ENCODE measurements around the gene LHX5. TPM values are rescaled to one million over a fixed set of nuclear protein-coding genes. Genes with fewer than 3 reads are reported as not detected.

LHX5 gene
- total RNA-seq, 1 donor from 2014 or later, result 1.5 TPM

DNA sequence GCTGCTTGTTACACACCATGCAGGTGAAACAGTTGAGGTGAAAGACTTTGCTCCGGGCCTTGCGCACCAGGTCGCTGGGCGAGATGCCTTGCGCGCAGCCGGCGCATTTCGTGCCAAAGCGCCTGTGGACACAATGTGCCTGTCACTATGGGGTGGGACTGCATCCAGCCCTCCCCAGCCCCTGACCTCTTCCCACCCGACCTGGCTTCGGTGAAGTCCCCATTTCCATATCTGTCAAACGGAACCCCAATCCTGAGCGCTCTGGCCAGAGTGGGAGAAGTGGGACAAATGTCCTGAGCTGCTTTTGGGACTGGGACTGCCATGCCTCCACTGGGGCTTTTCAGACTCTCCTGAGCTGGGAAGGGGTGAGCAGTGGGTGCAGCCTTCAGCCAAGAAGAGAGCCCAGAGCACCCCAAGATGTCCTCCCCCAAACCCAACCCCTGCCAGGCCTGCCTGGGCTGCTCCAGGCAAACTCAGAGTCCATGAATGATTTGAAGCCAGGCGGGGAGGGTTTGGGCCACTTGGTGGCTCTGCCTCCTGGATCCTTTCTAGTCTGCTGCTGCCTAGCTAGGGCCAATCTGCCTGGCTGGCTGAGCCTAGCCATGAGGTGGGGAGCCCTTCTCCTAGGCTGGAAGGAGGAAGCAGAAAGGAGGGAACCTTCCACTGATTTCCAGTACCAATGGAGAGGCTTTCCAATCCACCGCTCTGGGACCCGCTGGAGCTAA is 2.3 kb downstream of the LHX5 start:
- TF ChIP-seq, protein P1, sequence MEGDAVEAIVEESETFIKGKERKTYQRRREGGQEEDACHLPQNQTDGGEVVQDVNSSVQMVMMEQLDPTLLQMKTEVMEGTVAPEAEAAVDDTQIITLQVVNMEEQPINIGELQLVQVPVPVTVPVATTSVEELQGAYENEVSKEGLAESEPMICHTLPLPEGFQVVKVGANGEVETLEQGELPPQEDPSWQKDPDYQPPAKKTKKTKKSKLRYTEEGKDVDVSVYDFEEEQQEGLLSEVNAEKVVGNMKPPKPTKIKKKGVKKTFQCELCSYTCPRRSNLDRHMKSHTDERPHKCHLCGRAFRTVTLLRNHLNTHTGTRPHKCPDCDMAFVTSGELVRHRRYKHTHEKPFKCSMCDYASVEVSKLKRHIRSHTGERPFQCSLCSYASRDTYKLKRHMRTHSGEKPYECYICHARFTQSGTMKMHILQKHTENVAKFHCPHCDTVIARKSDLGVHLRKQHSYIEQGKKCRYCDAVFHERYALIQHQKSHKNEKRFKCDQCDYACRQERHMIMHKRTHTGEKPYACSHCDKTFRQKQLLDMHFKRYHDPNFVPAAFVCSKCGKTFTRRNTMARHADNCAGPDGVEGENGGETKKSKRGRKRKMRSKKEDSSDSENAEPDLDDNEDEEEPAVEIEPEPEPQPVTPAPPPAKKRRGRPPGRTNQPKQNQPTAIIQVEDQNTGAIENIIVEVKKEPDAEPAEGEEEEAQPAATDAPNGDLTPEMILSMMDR (conservative IDR thresholded peaks at IDR 0.05), result no peak
- Mint-ChIP-seq H3K4me1 (peaks cover 10% of the 10 kb centered on the region), H3K36me3 (ENCODE audit: low read depth) (peaks cover 3% of the 10 kb centered on the region), H3K27ac (ENCODE audit: unreplicated experiment) (no peak overlapping the region), H3K27me3 (ENCODE audit: low read depth) (peaks cover 98% of the 10 kb centered on the region), H3K9me3 (no peaks in the 10 kb centered on the region), H3K4me3 (no peak overlapping the region)
- DNase-seq (ENCODE audit: low read depth, low spot score), result no peak

DNA sequence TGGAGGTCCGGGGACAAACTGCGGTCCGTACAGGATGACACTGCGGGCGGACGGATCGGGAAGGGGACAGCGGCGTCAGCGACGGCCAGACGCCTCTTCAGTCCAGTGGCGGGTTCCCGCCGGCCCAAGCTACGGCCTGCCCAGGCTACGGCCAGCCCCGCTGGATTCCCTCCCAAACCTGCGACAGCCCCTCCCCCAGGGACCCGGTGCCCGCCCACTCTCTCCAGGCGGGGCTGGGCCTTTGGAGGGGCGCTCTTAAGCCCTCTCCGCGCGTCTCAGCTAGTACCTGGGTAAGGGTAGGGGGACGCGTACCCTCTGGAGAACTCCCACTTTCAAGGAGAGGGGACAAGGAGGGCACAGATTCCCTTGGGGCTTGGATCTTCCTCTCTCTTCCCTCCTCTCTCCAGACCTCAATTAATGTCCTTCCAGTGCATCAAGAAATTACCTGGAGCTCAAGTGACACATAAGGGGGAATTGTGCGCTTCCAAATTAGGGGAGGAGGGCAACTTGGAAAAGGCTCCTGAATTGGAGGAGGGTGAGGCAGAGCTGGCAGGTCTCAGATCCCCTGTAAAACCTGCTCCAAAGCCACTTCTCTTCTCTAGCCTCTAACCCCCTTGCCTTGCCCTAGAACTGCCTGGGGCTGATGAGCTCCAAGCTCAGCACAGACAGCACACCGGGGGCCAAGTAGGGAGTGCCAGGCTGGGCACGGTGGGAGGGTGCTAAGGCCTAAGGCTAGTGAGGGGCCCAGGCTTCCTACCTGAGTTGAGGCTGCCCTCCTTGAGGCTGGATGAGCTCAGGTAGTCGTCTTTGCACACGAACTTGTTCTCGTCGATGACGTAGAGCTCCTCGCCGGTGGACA is 3.1 kb downstream of the LHX5 start:
- Mint-ChIP-seq H3K9me3 (no peaks in the 10 kb centered on the region), H3K36me3 (ENCODE audit: low read depth) (peaks cover 3% of the 10 kb centered on the region), H3K4me3 (peak overlapping the region; percentile 61), H3K27ac (ENCODE audit: unreplicated experiment) (no peak overlapping the region), H3K4me1 (peaks cover 16% of the 10 kb centered on the region), H3K27me3 (ENCODE audit: low read depth) (peaks cover 98% of the 10 kb centered on the region)
- no peak for DNase-seq (ENCODE audit: low read depth, low spot score)
- TF ChIP-seq, protein P1 (conservative IDR thresholded peaks at IDR 0.05), result no peak

DNA sequence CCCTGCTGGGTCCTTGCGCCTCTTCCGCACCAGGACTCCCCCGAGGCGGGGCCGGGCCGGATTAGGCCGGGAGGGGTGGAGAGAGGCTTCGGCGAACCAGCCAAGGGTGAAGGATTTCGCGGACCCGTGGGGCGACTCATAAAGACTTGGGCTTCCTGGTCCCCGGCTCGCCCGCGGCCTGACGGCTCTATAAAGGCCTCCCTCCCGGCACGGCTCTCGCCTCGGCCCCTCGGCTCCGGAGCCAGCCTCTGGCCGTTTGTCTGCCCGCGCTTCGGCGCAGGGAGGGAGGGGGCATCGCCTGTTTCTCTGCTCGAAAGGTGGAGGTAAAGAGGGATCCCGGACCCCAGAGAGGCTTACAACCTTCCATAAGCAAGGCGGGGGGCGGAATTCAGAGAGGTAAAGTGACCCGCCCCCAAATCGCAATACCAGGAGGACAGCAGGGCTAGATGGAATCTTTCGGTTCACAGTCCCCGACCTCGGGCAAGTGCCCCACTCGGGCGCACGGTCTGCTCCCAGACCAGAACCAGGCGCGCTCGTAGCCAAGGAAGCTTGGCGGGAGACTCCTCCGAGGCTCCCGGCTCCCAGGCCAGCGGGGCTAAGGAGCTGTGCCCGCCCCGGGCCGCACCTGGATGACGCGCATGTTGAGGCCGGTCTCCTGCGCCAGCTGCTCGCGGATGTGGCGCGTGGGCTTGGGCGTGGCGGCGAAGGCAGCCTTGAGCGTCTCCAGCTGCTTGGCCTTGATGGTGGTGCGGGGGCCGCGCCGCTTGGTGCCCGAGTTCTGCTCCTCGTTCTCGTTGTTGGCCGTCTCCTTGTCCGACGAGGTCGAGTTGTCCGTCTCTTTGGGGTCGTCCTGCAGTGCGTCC is 3.9 kb downstream of the LHX5 start:
- H3K27me3 Mint-ChIP-seq (ENCODE audit: low read depth), result peaks cover 97% of the 10 kb centered on the region
- peaks cover 18% of the 10 kb centered on the region for H3K4me1 Mint-ChIP-seq
- DNase-seq (ENCODE audit: low read depth, low spot score), result no peak
- no peak overlapping the region for H3K27ac Mint-ChIP-seq (ENCODE audit: unreplicated experiment)
- no peak overlapping the region for H3K4me3 Mint-ChIP-seq
- no peaks in the 10 kb centered on the region for H3K9me3 Mint-ChIP-seq
- H3K36me3 Mint-ChIP-seq (ENCODE audit: low read depth), result peaks cover 3% of the 10 kb centered on the region
- TF ChIP-seq, protein P1 (conservative IDR thresholded peaks at IDR 0.05), result no peak

DNA sequence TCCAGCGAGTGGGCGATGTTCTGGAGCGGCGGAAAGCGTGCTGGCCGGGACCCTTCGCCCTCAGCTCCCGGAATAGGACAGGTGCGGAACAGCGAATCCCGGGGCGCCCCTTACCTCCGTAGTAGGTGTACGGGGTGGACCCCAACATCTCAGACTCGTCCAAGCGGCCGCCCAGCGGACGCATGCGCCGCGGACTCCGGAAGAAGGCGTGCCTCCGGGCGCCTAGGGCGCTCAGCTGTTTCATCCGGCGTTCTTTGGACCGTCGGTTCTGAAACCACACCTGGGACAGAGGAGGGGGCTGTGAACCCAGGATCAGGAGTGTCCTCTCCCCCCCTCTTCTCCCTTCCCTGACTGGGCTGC is 4.5 kb downstream of the LHX5 start:
- peak overlapping the region; percentile 38 for H3K4me3 Mint-ChIP-seq
- DNase-seq (ENCODE audit: low read depth, low spot score), result no peak
- H3K27ac Mint-ChIP-seq (ENCODE audit: unreplicated experiment), result no peak overlapping the region
- no peaks in the 10 kb centered on the region for H3K9me3 Mint-ChIP-seq
- peaks cover 97% of the 10 kb centered on the region for H3K27me3 Mint-ChIP-seq (ENCODE audit: low read depth)
- H3K4me1 Mint-ChIP-seq, result peaks cover 21% of the 10 kb centered on the region
- TF ChIP-seq, protein P1 (conservative IDR thresholded peaks at IDR 0.05), result no peak
- peaks cover 3% of the 10 kb centered on the region for H3K36me3 Mint-ChIP-seq (ENCODE audit: low read depth)

DNA sequence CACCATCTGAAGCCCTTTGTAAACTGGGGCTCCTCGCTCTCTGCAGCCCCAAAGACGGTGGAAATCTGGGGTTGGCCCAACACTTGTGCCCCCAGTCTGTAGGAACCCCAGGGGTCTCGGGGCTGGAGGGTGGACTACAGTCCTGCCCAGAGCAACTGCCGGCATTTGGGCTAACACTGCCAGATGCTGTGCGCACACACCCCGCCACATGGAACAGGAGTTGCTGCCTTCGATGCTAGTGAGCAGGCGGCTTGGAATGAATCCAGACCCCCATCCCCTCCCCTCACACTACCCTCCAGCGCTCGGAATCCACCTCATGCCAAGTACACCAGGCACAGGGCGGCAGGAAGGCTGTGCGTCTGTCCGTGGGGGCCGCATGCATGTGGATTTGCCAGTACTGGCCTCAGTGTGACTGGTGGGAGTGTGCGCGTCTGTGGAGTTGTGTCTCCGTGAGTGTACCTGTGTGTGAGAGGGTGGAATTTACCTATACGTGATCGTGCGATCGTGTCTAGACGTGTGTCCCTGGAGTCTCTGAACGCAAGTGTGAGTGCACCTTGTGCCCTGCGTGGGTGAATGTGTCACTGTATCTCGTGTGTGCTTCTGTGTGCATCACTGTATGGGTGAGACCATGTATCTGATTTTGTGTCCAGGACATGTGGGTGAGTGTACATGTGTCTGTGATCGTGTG is 5.1 kb downstream of the LHX5 start:
- Mint-ChIP-seq H3K36me3 (ENCODE audit: low read depth) (peaks cover 3% of the 10 kb centered on the region), H3K4me1 (peaks cover 21% of the 10 kb centered on the region), H3K9me3 (no peaks in the 10 kb centered on the region), H3K27me3 (ENCODE audit: low read depth) (peaks cover 97% of the 10 kb centered on the region), H3K4me3 (peak overlapping the region; percentile 38), H3K27ac (ENCODE audit: unreplicated experiment) (no peak overlapping the region)
- TF ChIP-seq, protein P1 (conservative IDR thresholded peaks at IDR 0.05), result no peak
- DNase-seq (ENCODE audit: low read depth, low spot score), result no peak

Measured in neural crest cell (in vitro differentiated cells).